Mesothelial cell of epicardium (in vitro differentiated cells): ENCODE results near the gene GPC6. TPM values are rescaled to one million over a fixed set of nuclear protein-coding genes. Genes with fewer than 3 reads are reported as not detected.

Experiments
- DNase-seq, 2 experiments: peaks; one replicate each; pipeline ENCODE4 v3.0.0; 2021; ENCODE audit warnings: low spot score in 2 of 2; ENCODE audit not compliant: unreplicated experiment in 2 of 2
- H3K27ac Mint-ChIP-seq: 2 replicates; pipeline ENCODE4 v1.8.0; 2021; ENCODE audit warnings: mixed read lengths
- H3K27me3 Mint-ChIP-seq: 2 replicates; pipeline ENCODE4 v1.8.0; 2021; ENCODE audit warnings: low read depth, mixed read lengths
- H3K36me3 Mint-ChIP-seq: 2 replicates; pipeline ENCODE4 v1.8.0; 2021; ENCODE audit warnings: mixed read lengths
- H3K4me1 Mint-ChIP-seq: 2 replicates; pipeline ENCODE4 v1.8.0; 2021; ENCODE audit warnings: mixed read lengths
- H3K4me3 Mint-ChIP-seq: 2 replicates; pipeline ENCODE4 v1.8.0; 2021; ENCODE audit warnings: mild to moderate bottlenecking, moderate library complexity, mixed read lengths
- H3K9me3 Mint-ChIP-seq: 2 replicates; pipeline ENCODE4 v1.8.0; 2021; ENCODE audit warnings: mixed read lengths
- total RNA-seq: library from RNA; stranded (reverse); gene quantifications from 3 replicates; pipeline ENCODE4 v1.2.1, GENCODE V29; 2021
- TF ChIP-seq, protein P1 (sequence below): fragments of 200-600 bp; sonication (generic); IDR thresholded peaks from one replicate; pipeline ENCODE4 v1.5.0; 2021; ENCODE audit warnings: antibody characterized with exemption; ENCODE audit not compliant: unreplicated experiment

GPC6 gene
- total RNA-seq, 1 donor from 2014 or later: 112 TPM

GRCh38 chr13:94261163-94261562 lies 1034.6 kb downstream of the GPC6 start:
- Mint-ChIP-seq H3K27ac (no peak overlapping the region), H3K9me3 (no peaks in the 10 kb centered on the region), H3K4me1 (no peaks in the 10 kb centered on the region), H3K36me3 (no peaks in the 10 kb centered on the region), H3K27me3 (no peaks in the 10 kb centered on the region), H3K4me3 (no peak overlapping the region)
- DNase-seq: no peak
- TF ChIP-seq, protein P1, sequence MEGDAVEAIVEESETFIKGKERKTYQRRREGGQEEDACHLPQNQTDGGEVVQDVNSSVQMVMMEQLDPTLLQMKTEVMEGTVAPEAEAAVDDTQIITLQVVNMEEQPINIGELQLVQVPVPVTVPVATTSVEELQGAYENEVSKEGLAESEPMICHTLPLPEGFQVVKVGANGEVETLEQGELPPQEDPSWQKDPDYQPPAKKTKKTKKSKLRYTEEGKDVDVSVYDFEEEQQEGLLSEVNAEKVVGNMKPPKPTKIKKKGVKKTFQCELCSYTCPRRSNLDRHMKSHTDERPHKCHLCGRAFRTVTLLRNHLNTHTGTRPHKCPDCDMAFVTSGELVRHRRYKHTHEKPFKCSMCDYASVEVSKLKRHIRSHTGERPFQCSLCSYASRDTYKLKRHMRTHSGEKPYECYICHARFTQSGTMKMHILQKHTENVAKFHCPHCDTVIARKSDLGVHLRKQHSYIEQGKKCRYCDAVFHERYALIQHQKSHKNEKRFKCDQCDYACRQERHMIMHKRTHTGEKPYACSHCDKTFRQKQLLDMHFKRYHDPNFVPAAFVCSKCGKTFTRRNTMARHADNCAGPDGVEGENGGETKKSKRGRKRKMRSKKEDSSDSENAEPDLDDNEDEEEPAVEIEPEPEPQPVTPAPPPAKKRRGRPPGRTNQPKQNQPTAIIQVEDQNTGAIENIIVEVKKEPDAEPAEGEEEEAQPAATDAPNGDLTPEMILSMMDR: no peak

GRCh38 chr13:94263038-94263437 lies 1036.4 kb downstream of the GPC6 start:
- Mint-ChIP-seq H3K4me3 (no peak overlapping the region), H3K9me3 (no peaks in the 10 kb centered on the region), H3K27me3 (no peaks in the 10 kb centered on the region), H3K4me1 (no peaks in the 10 kb centered on the region), H3K27ac (no peak overlapping the region), H3K36me3 (no peaks in the 10 kb centered on the region)
- DNase-seq: no peak
- TF ChIP-seq, protein P1: no peak

GRCh38 chr13:94267581-94268366 lies 1041.2 kb downstream of the GPC6 start:
- Mint-ChIP-seq H3K27ac (no peak overlapping the region), H3K9me3 (peaks cover 7% of the 10 kb centered on the region), H3K27me3 (no peaks in the 10 kb centered on the region), H3K4me3 (no peak overlapping the region), H3K4me1 (no peaks in the 10 kb centered on the region), H3K36me3 (peaks cover 5% of the 10 kb centered on the region)
- DNase-seq: no peak
- TF ChIP-seq, protein P1: no peak

- TF ChIP-seq, protein P1: no peak
- no peak for DNase-seq
- Mint-ChIP-seq H3K36me3 (peaks cover 5% of the 10 kb centered on the region), H3K4me1 (no peaks in the 10 kb centered on the region), H3K4me3 (no peak overlapping the region), H3K27me3 (no peaks in the 10 kb centered on the region), H3K9me3 (peaks cover 7% of the 10 kb centered on the region), H3K27ac (no peak overlapping the region)
These were observed 1042.1 kb downstream of the GPC6 start for GRCh38 chr13:94268661-94269060.

GRCh38 chr13:94269557-94269956 lies 1043.0 kb downstream of the GPC6 start:
- peaks cover 7% of the 10 kb centered on the region for H3K9me3 Mint-ChIP-seq
- DNase-seq: no peak
- H3K4me3 Mint-ChIP-seq: no peak overlapping the region
- no peak overlapping the region for H3K27ac Mint-ChIP-seq
- H3K27me3 Mint-ChIP-seq: no peaks in the 10 kb centered on the region
- no peaks in the 10 kb centered on the region for H3K4me1 Mint-ChIP-seq
- TF ChIP-seq, protein P1: no peak
- H3K36me3 Mint-ChIP-seq: peaks cover 5% of the 10 kb centered on the region
